Colonic mucosa (tissue), 4 donors: ENCODE data around the gene CLDN3. TPM values are rescaled to one million over a fixed set of nuclear protein-coding genes. Genes with fewer than 3 reads are reported as not detected.

ENCODE experiments used
- DNase-seq: peaks from one replicate; pipeline ENCODE4 v3.0.0-alpha.2; 2020
- H3K27ac ChIP-seq: fragments of 200-600 bp; one replicate; pipeline ENCODE4 v1.8.0; 2021
- H3K27me3 ChIP-seq: fragments of 200-600 bp; one replicate; pipeline ENCODE4 v1.8.0; 2021
- H3K36me3 ChIP-seq: fragments of 200-600 bp; one replicate; pipeline ENCODE4 v1.8.0; 2021
- H3K4me1 ChIP-seq: fragments of 200-600 bp; one replicate; pipeline ENCODE4 v1.8.0; 2021; ENCODE audit warnings: mild to moderate bottlenecking
- H3K4me3 ChIP-seq: fragments of 200-600 bp; one replicate; pipeline ENCODE4 v1.8.0; 2021
- H3K9ac ChIP-seq, 2 donors: one replicate each; pipeline ENCODE4 v1.7.0; 2013; ENCODE audit warnings: control low read depth in 2 of 2, low read depth in 2 of 2, low read length in 2 of 2
- H3K9me3 ChIP-seq: fragments of 200-600 bp; one replicate; pipeline ENCODE4 v1.8.0; 2021
- CTCF ChIP-seq: fragments of 200-600 bp; IDR thresholded peaks from one replicate; pipeline ENCODE4 v1.8.0; 2022; ENCODE audit warnings: antibody characterized with exemption, mild to moderate bottlenecking
- intact Hi-C: fragments of 100-400 bp; cut with DNase I; formaldehyde crosslinking; loops from one replicate; pipeline ENCODE4 v1.14.1; 2022
- total RNA-seq, 2 donors: library from RNA; stranded (reverse); fragmentation: NEBNext Ultra II Directional in 1 of 2; extraction: Animal tissue kit (Norgen Biotek cat#: 25700) in 1 of 2; gene quantifications; one replicate each; pipeline ENCODE4 v1.2.1, GENCODE V29; 2021
- donor health status: healthy.
- donor health status: DM: no; HTN: no; CAD: no.
- donor health status: DM: no; HTN: no; CAD: no.

Gene CLDN3
- total RNA-seq, 2 donors from 2014 or later: 599 to 634 TPM

GRCh38 chr7:73740771-73741170, 29.3 kb downstream of the CLDN3 start:
- H3K36me3 ChIP-seq: no peaks in the 10 kb centered on the region
- no peaks in the 10 kb centered on the region for H3K9me3 ChIP-seq
- peak overlapping the region; percentile 27 to 67 for H3K9ac ChIP-seq
- peak overlapping the region; percentile 8 for H3K27ac ChIP-seq
- no peak for TF ChIP-seq CTCF
- intact Hi-C loops: no loop called here
- no peaks in the 10 kb centered on the region for H3K4me1 ChIP-seq
- no peak for DNase-seq
- H3K27me3 ChIP-seq: no peaks in the 10 kb centered on the region
- no peak overlapping the region for H3K4me3 ChIP-seq

GRCh38 chr7:73740212-73740611, 29.9 kb downstream of the CLDN3 start:
- H3K9me3 ChIP-seq: no peaks in the 10 kb centered on the region
- H3K9ac ChIP-seq: peak overlapping the region in 1 of 2 donors; percentile 67
- no peak for DNase-seq
- peak overlapping the region; percentile 8 for H3K27ac ChIP-seq
- H3K36me3 ChIP-seq: no peaks in the 10 kb centered on the region
- H3K4me3 ChIP-seq: no peak overlapping the region
- no peaks in the 10 kb centered on the region for H3K27me3 ChIP-seq
- H3K4me1 ChIP-seq: peaks cover 4% of the 10 kb centered on the region
- TF ChIP-seq CTCF: no peak
- intact Hi-C loops: no loop called here

DNA sequence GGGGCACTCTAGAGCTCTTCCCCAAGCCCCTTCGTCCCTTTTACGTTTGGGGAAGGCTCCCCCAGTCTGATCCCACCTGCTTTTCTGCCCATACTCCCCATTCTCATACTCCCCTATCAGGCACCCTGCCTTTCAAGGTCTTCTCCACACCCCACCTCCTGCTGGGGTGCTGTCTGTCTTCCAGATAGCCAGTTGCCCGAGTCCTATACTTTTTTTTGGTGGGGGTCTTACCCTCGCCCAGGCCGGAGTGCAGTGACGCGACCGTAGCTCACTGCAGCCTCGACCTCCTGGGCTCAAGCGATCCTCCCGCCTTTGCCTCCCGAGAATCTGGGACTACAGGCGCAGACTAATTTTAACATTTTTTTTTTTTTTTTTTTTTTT, 30.7 kb downstream of the CLDN3 start:
- DNase-seq: no peak
- Histone ChIP-seq H3K9me3 (no peaks in the 10 kb centered on the region), H3K36me3 (no peaks in the 10 kb centered on the region), H3K27ac (peak overlapping the region; percentile 95), H3K27me3 (no peaks in the 10 kb centered on the region), H3K4me3 (peak overlapping the region; percentile 81), H3K4me1 (peaks cover 4% of the 10 kb centered on the region), H3K9ac (peak overlapping the region; percentile 97)
- TF ChIP-seq CTCF: no peak
- intact Hi-C loops: loop anchor here (2.0 to 5.0 kb wide), 2 partner anchors 27 to 93 kb away; partner anchors contain the start of gene CLDN4

- Histone ChIP-seq H3K9me3 (no peaks in the 10 kb centered on the region), H3K4me3 (peak within 1 kb of the TSS; percentile 81), H3K9ac (peak within 1 kb of the TSS; percentile 97), H3K4me1 (peaks cover 4% of the 10 kb centered on the region), H3K27me3 (no peaks in the 10 kb centered on the region), H3K36me3 (no peaks in the 10 kb centered on the region), H3K27ac (peak within 1 kb of the TSS; percentile 95)
- TF ChIP-seq CTCF: no peak
- intact Hi-C loops: loop anchor here (2.0 to 5.0 kb wide), 2 partner anchors 28 to 94 kb away; partner anchors contain the start of gene CLDN4
- peak; percentile 100 for DNase-seq
These were observed 31.3 kb downstream of the CLDN3 start, which contains the start of gene ABHD11 for GRCh38 chr7:73738612-73739386. Gene ABHD11, minus strand, starts transcription at chr7:73738802. Its CDS starts 32 bp downstream, at chr7:73738770.

GRCh38 chr7:73738220-73738611, 31.9 kb downstream of the CLDN3 start:
- Histone ChIP-seq H3K27me3 (no peaks in the 10 kb centered on the region), H3K4me1 (peaks cover 4% of the 10 kb centered on the region), H3K36me3 (no peaks in the 10 kb centered on the region), H3K27ac (peak overlapping the region; percentile 91), H3K9ac (peak overlapping the region; percentile 96), H3K9me3 (no peaks in the 10 kb centered on the region), H3K4me3 (peak overlapping the region; percentile 81)
- intact Hi-C loops: loop anchor here (2.0 to 5.0 kb wide), 2 partner anchors 29 to 94 kb away; partner anchors contain the start of gene CLDN4
- no peak for TF ChIP-seq CTCF
- DNase-seq: peak; percentile 87
